K562 (cell line): Measurements from ENCODE around the gene ERVK3-1. TPM values are rescaled to one million over a fixed set of nuclear protein-coding genes. Genes with fewer than 3 reads are reported as not detected.

Experiments used
- FOXK1 ChIP-seq: sonication (generic); formaldehyde crosslinking; IDR thresholded peaks from 2 replicates; pipeline ENCODE4 v1.8.0; 2022; ENCODE audit warnings: missing genetic modification reagents, mild to moderate bottlenecking, borderline replicate concordance
- GABPA ChIP-seq: fragments of 200-800 bp; sonication (Bioruptor generic); conservative IDR thresholded peaks from 2 replicates; pipeline ENCODE4 v1.6.1; 2016; ENCODE audit warnings: low read depth, missing genetic modification characterization, missing compliant biosample characterization
- HEY1 ChIP-seq: fragments of 250-450 bp; sonication (Bioruptor Pico); IDR thresholded peaks from 2 replicates; pipeline ENCODE4 v1.5.0; 2020; ENCODE audit warnings: mild to moderate bottlenecking, moderate library complexity, borderline replicate concordance
- HNRNPH1 ChIP-seq: fragments of 200-400 bp; formaldehyde crosslinking; optimal IDR thresholded peaks from 2 replicates; pipeline ENCODE3; 2017; ENCODE audit warnings: low read depth, mild to moderate bottlenecking, low read length, moderate library complexity
- MYBL2 ChIP-seq, 2 experiments: fragments of 450-650 bp in 1 of 2; sonication (generic) in 1 of 2; formaldehyde crosslinking in 1 of 2; IDR thresholded peaks; 2 replicates each; pipeline versions ENCODE4 v1.6.1 to v1.8.1; 2017 to 2022; ENCODE audit warnings: borderline replicate concordance in 1 of 2, inconsistent platforms in 1 of 2, low read depth in 1 of 2, mild to moderate bottlenecking in 1 of 2, missing genetic modification reagents in 1 of 2, moderate library complexity in 1 of 2
- NFATC3 ChIP-seq: fragments of 450-650 bp; IDR thresholded peaks from 2 replicates; pipeline ENCODE4 v1.6.1; 2017; ENCODE audit warnings: mild to moderate bottlenecking
- OTX1 ChIP-seq: fragments of 450-650 bp; formaldehyde crosslinking; IDR thresholded peaks from 2 replicates; pipeline ENCODE4 v1.4.0; 2022; ENCODE audit warnings: mild to moderate bottlenecking
- PHF21A ChIP-seq: fragments of 450-650 bp; IDR thresholded peaks from 2 replicates; pipeline ENCODE4 v1.6.1; 2017; ENCODE audit warnings: low read depth, borderline replicate concordance
- PTTG1 ChIP-seq: fragments of 450-650 bp; IDR thresholded peaks from 2 replicates; pipeline ENCODE4 v1.6.1; 2016; ENCODE audit warnings: low read depth, mild to moderate bottlenecking, missing genetic modification characterization, missing compliant biosample characterization
- TCF7 ChIP-seq: sonication (generic); IDR thresholded peaks from 2 replicates; pipeline ENCODE4 v1.6.1; 2016; ENCODE audit warnings: antibody characterized with exemption, borderline replicate concordance
- TOE1 ChIP-seq, 2 experiments: fragments of 450-650 bp in 1 of 2; sonication (generic) in 1 of 2; formaldehyde crosslinking in 1 of 2; IDR thresholded peaks; 2 replicates each; pipeline versions ENCODE4 v1.7.1 to v1.8.0; 2016 to 2022; ENCODE audit warnings: borderline replicate concordance in 2 of 2, mild to moderate bottlenecking in 2 of 2, antibody characterized with exemption in 1 of 2, inconsistent platforms in 1 of 2, low read depth in 1 of 2, missing genetic modification reagents in 1 of 2, moderate library complexity in 1 of 2
- ZC3H11A ChIP-seq: IDR thresholded peaks from 2 replicates; pipeline ENCODE4 v1.6.1; 2012; ENCODE audit warnings: low read depth, low read length, improper control_type of control experiment
- ZNF143 ChIP-seq: sonication (generic); formaldehyde crosslinking; IDR thresholded peaks from 2 replicates; pipeline ENCODE4 v1.9.0; 2022; ENCODE audit warnings: mild to moderate bottlenecking, missing genetic modification reagents
- ZNF41 ChIP-seq: fragments of 250-450 bp; sonication (Bioruptor Pico); conservative IDR thresholded peaks from 2 replicates; pipeline ENCODE4 v1.4.0; 2020; ENCODE audit warnings: mild to moderate bottlenecking
- ZNF57 ChIP-seq: fragments of 450-650 bp; formaldehyde crosslinking; IDR thresholded peaks from 2 replicates; pipeline ENCODE4 v1.4.0; 2020; ENCODE audit warnings: mild to moderate bottlenecking, moderate library complexity
- ZNF584 ChIP-seq: fragments of 200-800 bp; sonication (Bioruptor generic); IDR thresholded peaks from 2 replicates; pipeline ENCODE4 v1.6.1; 2016; ENCODE audit warnings: low read depth, mild to moderate bottlenecking, missing genetic modification characterization, missing compliant biosample characterization
- polyA plus RNA-seq, 8 experiments: library from polyadenylated mRNA; depleted of rRNA in 4 of 8; stranded (reverse) in 5 of 8; unstranded in 3 of 8; fragments of >200 nt; fragmentation: Nextera tagmentation in 2 of 8; fragmentation: Illumina TruSeq in 1 of 8; extraction: Ambion mirVana in 2 of 8; extraction: Trizol in 1 of 8; gene quantifications; 2 replicates each; pipeline versions ENCODE4 v1.2.1 to v1.2.3, GENCODE V29; 2011 to 2014; ENCODE audit warnings: inconsistent platforms in 1 of 8, missing spikeins in 1 of 8
- total RNA-seq, 7 experiments: library from RNA; depleted of rRNA in 6 of 7; stranded (reverse); fragments of >200 nt in 6 of 7; fragmentation: Illumina TruSeq in 2 of 7; extraction: Trizol in 2 of 7; gene quantifications; 2 replicates each; pipeline versions ENCODE4 v1.2.1 to v1.2.3, GENCODE V29; 2011 to 2021; ENCODE audit warnings: low replicate concordance in 1 of 7
- TF ChIP-seq, protein P1 (sequence below): fragments of 250-450 bp; sonication (Bioruptor Pico); IDR thresholded peaks from 2 replicates; pipeline ENCODE4 v1.4.0; 2020; ENCODE audit warnings: mild to moderate bottlenecking, moderate library complexity
- TF ChIP-seq, protein P2 (sequence below): fragments of 200-400 bp; formaldehyde crosslinking; IDR thresholded peaks from 2 replicates; pipeline ENCODE4 v1.6.1; 2017; ENCODE audit warnings: mild to moderate bottlenecking, low read depth, low read length, moderate library complexity
- TF ChIP-seq, protein P3 (sequence below): fragments of 450-650 bp; IDR thresholded peaks from 2 replicates; pipeline ENCODE4 v1.6.1; 2016; ENCODE audit warnings: borderline replicate concordance

Gene ERVK3-1
- total and polyA plus RNA-seq, 9 of the 15 experiments (the other 6 are each of a cell fraction or from before 2014, with no cell fraction given): 87.6 to 299 (median 119) TPM

DNA sequence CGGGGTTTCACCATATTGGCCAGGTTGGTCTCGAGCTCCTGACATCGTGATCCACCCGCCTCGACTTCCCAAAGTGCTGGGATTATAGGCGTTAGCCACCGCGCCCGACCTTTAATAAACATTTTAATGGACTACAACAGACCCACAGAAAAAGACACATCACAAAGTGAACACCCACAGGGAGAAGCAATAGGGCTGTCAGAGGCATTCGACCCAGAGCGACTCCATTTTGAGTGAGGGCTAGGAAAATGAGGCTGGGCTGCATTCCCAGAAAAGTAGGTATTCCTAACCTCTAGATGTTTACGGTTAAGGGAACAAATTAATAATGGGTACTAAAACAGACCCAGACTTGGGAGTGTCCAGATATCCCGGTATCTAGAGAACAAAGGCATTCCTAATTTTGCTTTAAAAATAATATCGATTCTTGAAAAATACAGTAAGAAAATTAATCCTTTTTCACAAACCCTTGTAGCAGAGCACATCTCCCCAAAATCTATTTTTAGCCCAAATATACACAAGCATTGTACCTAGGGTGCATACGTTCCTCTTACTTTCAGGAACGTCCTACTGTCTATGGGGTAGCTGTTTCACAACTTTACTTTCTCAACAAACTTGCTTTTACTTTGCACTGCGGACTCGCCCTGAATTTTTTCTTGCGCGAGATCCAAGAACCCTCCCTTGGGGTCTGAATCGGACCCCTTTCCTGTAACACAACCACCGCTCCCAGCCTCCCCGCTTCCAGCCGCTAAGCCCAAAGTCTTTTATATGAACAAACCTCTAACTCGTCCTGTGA, 27.2 kb upstream of the ERVK3-1 start (continued):
- TF ChIP-seq TOE1 (IDR thresholded peaks at IDR 0.05; ENCODE audit: borderline replicate concordance): 0 out of 2 replicates have a peak, but pooled peaks have one; percentile 15
- no peak for TF ChIP-seq TOE1 (CRISPR knock-in tag; IDR thresholded peaks at IDR 0.05; ENCODE audit: borderline replicate concordance, low read depth)
- TF ChIP-seq ZNF41 (CRISPR knock-in tag): 0 out of 2 replicates have a peak, but pooled peaks have one; percentile 48
- TF ChIP-seq PTTG1 (tag): peak; percentile 75
- TF ChIP-seq, protein P1, sequence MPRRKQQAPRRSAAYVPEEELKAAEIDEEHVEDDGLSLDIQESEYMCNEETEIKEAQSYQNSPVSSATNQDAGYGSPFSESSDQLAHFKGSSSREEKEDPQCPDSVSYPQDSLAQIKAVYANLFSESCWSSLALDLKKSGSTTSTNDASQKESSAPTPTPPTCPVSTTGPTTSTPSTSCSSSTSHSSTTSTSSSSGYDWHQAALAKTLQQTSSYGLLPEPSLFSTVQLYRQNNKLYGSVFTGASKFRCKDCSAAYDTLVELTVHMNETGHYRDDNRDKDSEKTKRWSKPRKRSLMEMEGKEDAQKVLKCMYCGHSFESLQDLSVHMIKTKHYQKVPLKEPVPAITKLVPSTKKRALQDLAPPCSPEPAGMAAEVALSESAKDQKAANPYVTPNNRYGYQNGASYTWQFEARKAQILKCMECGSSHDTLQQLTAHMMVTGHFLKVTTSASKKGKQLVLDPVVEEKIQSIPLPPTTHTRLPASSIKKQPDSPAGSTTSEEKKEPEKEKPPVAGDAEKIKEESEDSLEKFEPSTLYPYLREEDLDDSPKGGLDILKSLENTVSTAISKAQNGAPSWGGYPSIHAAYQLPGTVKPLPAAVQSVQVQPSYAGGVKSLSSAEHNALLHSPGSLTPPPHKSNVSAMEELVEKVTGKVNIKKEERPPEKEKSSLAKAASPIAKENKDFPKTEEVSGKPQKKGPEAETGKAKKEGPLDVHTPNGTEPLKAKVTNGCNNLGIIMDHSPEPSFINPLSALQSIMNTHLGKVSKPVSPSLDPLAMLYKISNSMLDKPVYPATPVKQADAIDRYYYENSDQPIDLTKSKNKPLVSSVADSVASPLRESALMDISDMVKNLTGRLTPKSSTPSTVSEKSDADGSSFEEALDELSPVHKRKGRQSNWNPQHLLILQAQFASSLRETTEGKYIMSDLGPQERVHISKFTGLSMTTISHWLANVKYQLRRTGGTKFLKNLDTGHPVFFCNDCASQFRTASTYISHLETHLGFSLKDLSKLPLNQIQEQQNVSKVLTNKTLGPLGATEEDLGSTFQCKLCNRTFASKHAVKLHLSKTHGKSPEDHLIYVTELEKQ: peak; percentile 74; the same call in 1 of the 2 replicates
- TF ChIP-seq FOXK1 (CRISPR knock-in tag): no peak
- no peak for TF ChIP-seq GABPA (tag)
- TF ChIP-seq OTX1 (CRISPR knock-in tag): 0 out of 2 replicates have a peak, but pooled peaks have one; percentile 30
- no peak for TF ChIP-seq ZNF584 (CRISPR knock-in tag)
- TF ChIP-seq TCF7: no peak
- TF ChIP-seq, protein P2, sequence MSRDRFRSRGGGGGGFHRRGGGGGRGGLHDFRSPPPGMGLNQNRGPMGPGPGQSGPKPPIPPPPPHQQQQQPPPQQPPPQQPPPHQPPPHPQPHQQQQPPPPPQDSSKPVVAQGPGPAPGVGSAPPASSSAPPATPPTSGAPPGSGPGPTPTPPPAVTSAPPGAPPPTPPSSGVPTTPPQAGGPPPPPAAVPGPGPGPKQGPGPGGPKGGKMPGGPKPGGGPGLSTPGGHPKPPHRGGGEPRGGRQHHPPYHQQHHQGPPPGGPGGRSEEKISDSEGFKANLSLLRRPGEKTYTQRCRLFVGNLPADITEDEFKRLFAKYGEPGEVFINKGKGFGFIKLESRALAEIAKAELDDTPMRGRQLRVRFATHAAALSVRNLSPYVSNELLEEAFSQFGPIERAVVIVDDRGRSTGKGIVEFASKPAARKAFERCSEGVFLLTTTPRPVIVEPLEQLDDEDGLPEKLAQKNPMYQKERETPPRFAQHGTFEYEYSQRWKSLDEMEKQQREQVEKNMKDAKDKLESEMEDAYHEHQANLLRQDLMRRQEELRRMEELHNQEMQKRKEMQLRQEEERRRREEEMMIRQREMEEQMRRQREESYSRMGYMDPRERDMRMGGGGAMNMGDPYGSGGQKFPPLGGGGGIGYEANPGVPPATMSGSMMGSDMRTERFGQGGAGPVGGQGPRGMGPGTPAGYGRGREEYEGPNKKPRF: no peak
- no peak for TF ChIP-seq HNRNPH1
- TF ChIP-seq ZNF143: no peak
- TF ChIP-seq, protein P3, sequence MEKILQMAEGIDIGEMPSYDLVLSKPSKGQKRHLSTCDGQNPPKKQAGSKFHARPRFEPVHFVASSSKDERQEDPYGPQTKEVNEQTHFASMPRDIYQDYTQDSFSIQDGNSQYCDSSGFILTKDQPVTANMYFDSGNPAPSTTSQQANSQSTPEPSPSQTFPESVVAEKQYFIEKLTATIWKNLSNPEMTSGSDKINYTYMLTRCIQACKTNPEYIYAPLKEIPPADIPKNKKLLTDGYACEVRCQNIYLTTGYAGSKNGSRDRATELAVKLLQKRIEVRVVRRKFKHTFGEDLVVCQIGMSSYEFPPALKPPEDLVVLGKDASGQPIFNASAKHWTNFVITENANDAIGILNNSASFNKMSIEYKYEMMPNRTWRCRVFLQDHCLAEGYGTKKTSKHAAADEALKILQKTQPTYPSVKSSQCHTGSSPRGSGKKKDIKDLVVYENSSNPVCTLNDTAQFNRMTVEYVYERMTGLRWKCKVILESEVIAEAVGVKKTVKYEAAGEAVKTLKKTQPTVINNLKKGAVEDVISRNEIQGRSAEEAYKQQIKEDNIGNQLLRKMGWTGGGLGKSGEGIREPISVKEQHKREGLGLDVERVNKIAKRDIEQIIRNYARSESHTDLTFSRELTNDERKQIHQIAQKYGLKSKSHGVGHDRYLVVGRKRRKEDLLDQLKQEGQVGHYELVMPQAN: peak; percentile 48; the same call in 1 of the 2 replicates
- no peak for TF ChIP-seq NFATC3
- no peak for TF ChIP-seq ZC3H11A
- TF ChIP-seq ZNF57 (CRISPR knock-in tag): no peak
- TF ChIP-seq HEY1: no peak
- TF ChIP-seq PHF21A: no peak
- no peak for TF ChIP-seq MYBL2 (IDR thresholded peaks at IDR 0.05; ENCODE audit: low read depth)
- TF ChIP-seq MYBL2 (CRISPR knock-in tag; IDR thresholded peaks at IDR 0.05; ENCODE audit: borderline replicate concordance): no peak
